NCI-H748 (cell line): ENCODE data around the gene SUCLG2.

ENCODE experiments used
- DNase-seq: peaks from one replicate; lab custom pipeline; 2025; ENCODE audit not compliant: unreplicated experiment; lab: John Stamatoyannopoulos, UW

The SUCLG2 gene

GRCh38 chr3:67654099-67654843 is at the start of gene SUCLG2:
TSS of gene SUCLG2 (minus strand) at chr3:67654612. CDS start at chr3:67654586, 26 bp downstream.
- DNase-seq, result peak; percentile 75

- no peak for DNase-seq
Observed at GRCh38 chr3:67700596-67700995, 46.2 kb upstream of the SUCLG2 start.

- no peak for DNase-seq
Observed at GRCh38 chr3:67699882-67700281, 45.5 kb upstream of the SUCLG2 start.

- no peak for DNase-seq
Observed at GRCh38 chr3:67692621-67693020, 38.2 kb upstream of the SUCLG2 start.

GRCh38 chr3:67691926-67692325 is 37.5 kb upstream of the SUCLG2 start:
- DNase-seq, result no peak

GRCh38 chr3:67691207-67691606 is 36.8 kb upstream of the SUCLG2 start:
- no peak for DNase-seq

GRCh38 chr3:67689806-67690205 is 35.4 kb upstream of the SUCLG2 start:
- no peak for DNase-seq

- DNase-seq, result no peak
Observed at GRCh38 chr3:67688231-67688630, 33.8 kb upstream of the SUCLG2 start.

- DNase-seq, result no peak
Observed at GRCh38 chr3:67686069-67686468, 31.7 kb upstream of the SUCLG2 start.

- no peak for DNase-seq
Observed at GRCh38 chr3:67685499-67685898, 31.1 kb upstream of the SUCLG2 start.

GRCh38 chr3:67684211-67684610 is 29.8 kb upstream of the SUCLG2 start:
- DNase-seq, result no peak

- DNase-seq, result no peak
Observed at GRCh38 chr3:67683522-67683921, 29.1 kb upstream of the SUCLG2 start.

- DNase-seq, result no peak
Observed at GRCh38 chr3:67678665-67679064, 24.3 kb upstream of the SUCLG2 start.

GRCh38 chr3:67674055-67674454 is 19.6 kb upstream of the SUCLG2 start:
- no peak for DNase-seq

- no peak for DNase-seq
Observed at GRCh38 chr3:67662733-67663132, 8.3 kb upstream of the SUCLG2 start.

- DNase-seq, result no peak
Observed at GRCh38 chr3:67661089-67661488, 6.7 kb upstream of the SUCLG2 start.

- no peak for DNase-seq
Observed at GRCh38 chr3:67657192-67657591, 2.8 kb upstream of the SUCLG2 start.

GRCh38 chr3:67656614-67657013 is 2.2 kb upstream of the SUCLG2 start:
- DNase-seq, result no peak

- DNase-seq, result no peak
Observed at GRCh38 chr3:67655364-67656121, 1.1 kb upstream of the SUCLG2 start.

GRCh38 chr3:67654844-67655177 is 399 bp upstream of the SUCLG2 start:
- DNase-seq, result no peak

- peak; percentile 24 for DNase-seq
Observed at GRCh38 chr3:67653425-67654098, 850 bp downstream of the SUCLG2 start.

GRCh38 chr3:67650084-67650483 is 4.3 kb downstream of the SUCLG2 start:
- DNase-seq, result no peak
